ENCODE results near the gene MGA.

The MGA gene

DNA sequence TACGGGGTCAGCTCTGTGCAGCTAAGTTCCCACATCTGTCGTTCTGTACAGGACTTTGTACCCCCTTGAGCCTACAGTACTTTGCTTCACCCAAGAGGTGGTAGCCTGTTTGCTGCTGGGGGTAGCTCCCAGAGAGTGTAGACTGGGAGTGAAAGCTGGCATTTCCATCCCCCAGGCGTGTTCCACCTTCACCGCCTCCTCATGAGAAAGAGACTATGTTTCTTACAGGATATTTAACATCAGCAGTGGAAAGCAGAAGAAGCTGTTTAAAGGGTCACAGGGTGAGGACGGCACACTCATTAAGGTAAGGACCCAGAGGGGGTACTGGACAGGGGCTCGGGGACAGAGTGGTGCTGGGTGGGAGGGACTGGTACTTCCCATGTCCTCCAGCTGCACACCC is 157.6 kb downstream of the MGA start:
- DNase-seq (ENCODE audit: low read depth): no peak
- H3K4me3 ChIP-seq (ENCODE audit: low read depth, low read length): no peak overlapping the region

DNA sequence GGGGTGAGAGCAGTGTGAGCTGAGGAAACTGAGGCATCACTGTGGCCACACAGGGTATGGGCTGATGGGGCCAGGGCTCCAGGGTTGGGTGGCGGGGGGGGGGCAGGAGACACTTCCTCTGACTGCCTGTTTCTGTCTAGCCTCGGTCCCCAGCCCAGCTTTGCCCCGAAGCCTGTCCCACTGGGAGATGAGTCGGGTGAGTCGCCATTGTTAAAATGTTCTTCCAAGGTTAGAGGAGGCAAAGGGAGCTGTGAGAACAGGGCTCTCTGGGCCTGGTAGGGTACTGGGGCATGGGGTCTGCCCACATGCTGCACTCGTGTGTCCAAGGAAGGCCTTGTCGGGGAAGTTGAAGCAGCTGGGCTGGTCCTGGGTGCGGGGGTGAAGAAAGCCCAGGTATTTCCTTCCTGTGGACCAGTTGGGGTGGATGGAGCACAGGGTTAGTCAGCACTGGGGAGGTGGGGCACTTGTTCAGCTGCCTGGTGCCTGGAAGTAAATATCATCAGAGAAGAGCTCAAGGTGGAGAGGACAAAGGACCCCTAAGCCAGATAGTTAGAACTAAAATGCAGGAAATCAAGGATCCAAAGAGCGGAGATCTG is 159.3 kb downstream of the MGA start:
- no peak overlapping the region for H3K4me3 ChIP-seq (ENCODE audit: low read depth, low read length)
- DNase-seq (ENCODE audit: low read depth): no peak

DNA sequence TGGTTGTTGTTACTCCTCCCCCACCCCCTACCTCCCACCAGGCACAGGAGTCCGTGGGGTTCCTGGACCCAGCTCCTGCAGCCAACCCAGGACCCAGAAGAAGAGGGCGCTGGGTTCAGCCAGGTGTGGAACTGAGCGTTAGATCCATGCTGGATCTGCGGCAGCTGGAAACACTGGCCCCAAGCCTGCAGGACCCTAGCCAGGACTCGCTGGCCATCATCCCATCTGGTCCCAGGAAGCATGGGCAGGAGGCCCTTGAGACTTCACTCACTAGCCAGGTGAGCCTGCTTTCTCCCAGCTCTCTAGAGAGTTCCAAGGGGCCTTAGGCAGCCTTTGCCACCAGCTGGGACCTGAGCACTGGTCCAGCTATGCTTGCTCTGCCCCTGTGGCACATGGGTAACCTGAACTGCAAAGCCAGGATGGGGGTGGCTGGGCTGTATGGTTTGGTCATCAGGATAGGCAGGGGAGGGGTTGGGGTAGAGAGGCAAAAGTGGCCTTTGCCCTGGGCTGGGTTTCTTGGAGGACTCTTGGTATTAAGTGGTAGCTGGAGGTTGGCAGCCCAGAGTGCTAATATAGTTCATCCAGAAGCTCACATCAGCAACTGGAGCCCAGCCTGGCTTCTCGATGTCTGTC is 160.7 kb downstream of the MGA start:
- no peak for DNase-seq (ENCODE audit: low read depth)
- H3K4me3 ChIP-seq (ENCODE audit: low read depth, low read length): no peak overlapping the region

DNA sequence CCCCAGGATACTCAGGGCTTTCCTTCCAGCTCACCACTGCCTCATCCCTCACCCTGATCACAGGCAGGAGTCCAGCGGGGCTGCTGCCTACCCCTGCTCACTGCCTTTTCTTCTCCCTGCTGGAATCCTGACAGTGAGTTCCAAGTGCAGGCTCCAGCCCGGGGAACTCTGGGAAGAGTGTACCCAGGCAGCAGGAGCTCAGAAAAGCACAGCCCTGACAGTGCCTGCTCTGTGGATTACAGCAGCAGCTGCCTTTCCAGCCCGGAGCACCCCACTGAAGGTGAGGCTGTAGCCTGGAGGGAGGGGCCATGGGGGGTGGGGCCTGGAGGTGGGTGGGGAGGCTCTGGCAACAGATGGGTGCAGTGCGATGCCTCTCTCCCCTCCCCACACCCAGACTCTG is 161.6 kb downstream of the MGA start:
- no peak overlapping the region for H3K4me3 ChIP-seq (ENCODE audit: low read depth, low read length)
- DNase-seq (ENCODE audit: low read depth): no peak

DNA sequence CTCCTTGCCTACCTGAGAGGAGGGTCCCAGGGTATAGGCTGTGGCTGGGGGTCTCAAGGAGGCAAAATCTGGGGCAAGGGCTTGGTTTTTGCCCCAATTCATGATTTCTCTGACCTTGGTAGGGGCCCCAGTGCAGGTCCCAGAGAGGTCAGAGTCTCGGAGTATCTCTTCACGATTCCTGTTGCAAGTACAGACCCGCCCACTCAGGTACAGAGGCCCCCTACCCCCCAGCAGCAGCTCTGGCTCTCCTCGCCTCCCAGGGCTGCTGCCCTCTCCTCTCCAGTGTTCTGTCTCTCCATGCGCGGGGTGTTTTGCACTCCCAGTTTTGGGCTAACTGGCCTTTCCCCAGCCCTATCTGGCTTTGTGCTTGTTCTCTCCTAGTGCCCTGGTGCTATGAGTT is 162.3 kb downstream of the MGA start:
- no peak for DNase-seq (ENCODE audit: low read depth)
- H3K4me3 ChIP-seq (ENCODE audit: low read depth, low read length): no peak overlapping the region

All from skeletal muscle cell (primary cell).